ENCODE results near the gene OLA1. TPM values are rescaled to one million over a fixed set of nuclear protein-coding genes. Genes with fewer than 3 reads are reported as not detected.

The OLA1 gene
- total and polyA plus RNA-seq, 2 donors (not counting 1 experiment from before 2014, with no cell fraction given): 13.9 to 47.7 TPM

GRCh38 chr2:174026122-174026845, 222.0 kb downstream of the OLA1 start:
- Histone ChIP-seq H3K27me3 (replicated peaks in 1 of 4; ENCODE audit: control extremely low read depth in 1 of 4, control insufficient read depth in 3 of 4, insufficient read depth in 4 of 4, low read length in 3 of 4) (no peaks in the 10 kb centered on the region), H4K20me1 (ENCODE audit: control insufficient read depth, insufficient read depth, low read length, poor library complexity, severe bottlenecking) (no peaks in the 10 kb centered on the region), H3K36me3 (replicated peaks in 1 of 2; ENCODE audit: control extremely low read depth in 1 of 2, control insufficient read depth in 1 of 2, extremely low read depth in 1 of 2, insufficient read depth in 2 of 2, low read length in 1 of 2) (no peaks in the 10 kb centered on the region), H3K9ac (ENCODE audit: low read length) (no peak overlapping the region), H3K27ac (ENCODE audit: low read length in 2 of 2) (no peak overlapping the region), H3K9me3 (ENCODE audit: control extremely low read depth in 1 of 3, control insufficient read depth in 2 of 3, insufficient read depth in 1 of 3, low read length in 2 of 3) (peaks cover 0 to 7% (median 0%) of the 10 kb centered on the region in 3 donors), H3K79me2 (ENCODE audit: control insufficient read depth, insufficient read depth, low read length) (no peaks in the 10 kb centered on the region), H2AFZ (ENCODE audit: insufficient read depth, low read depth, low read length, poor library complexity, severe bottlenecking) (no peak overlapping the region), H3K4me2 (replicated peaks; ENCODE audit: low read depth, low read length, poor library complexity, severe bottlenecking) (no peak overlapping the region), H3K4me3 (ENCODE audit: control extremely low read depth in 1 of 5, extremely low read depth in 1 of 5, insufficient read depth in 1 of 5, low read depth in 2 of 5, low read length in 4 of 5) (no peak overlapping the region), H3K4me1 (ENCODE audit: control insufficient read depth in 2 of 2, insufficient read depth in 2 of 2, low read length in 2 of 2) (peaks cover under 1 to 7% of the 10 kb centered on the region in 2 donors)
- H3K27ac Mint-ChIP-seq: no peak overlapping the region
- intact Hi-C loops (cut with micrococcal nuclease): no loop called here
- no peak for ATAC-seq (ENCODE audit: low read depth)
- no peaks in the 10 kb centered on the region for H3K27me3 Mint-ChIP-seq
- DNase-seq: no peak
- CTCF ChIA-PET: no interaction called here
- WGBS (ENCODE audit: insufficient coverage): 93% methylated on average over 23 of the region's 23 CpGs
- no peak for TF ChIP-seq EZH2 (IDR thresholded peaks at IDR 0.05; ENCODE audit: borderline replicate concordance, insufficient read depth, low read depth, low read length, poor library complexity, severe bottlenecking)
- TF ChIP-seq, protein P1, sequence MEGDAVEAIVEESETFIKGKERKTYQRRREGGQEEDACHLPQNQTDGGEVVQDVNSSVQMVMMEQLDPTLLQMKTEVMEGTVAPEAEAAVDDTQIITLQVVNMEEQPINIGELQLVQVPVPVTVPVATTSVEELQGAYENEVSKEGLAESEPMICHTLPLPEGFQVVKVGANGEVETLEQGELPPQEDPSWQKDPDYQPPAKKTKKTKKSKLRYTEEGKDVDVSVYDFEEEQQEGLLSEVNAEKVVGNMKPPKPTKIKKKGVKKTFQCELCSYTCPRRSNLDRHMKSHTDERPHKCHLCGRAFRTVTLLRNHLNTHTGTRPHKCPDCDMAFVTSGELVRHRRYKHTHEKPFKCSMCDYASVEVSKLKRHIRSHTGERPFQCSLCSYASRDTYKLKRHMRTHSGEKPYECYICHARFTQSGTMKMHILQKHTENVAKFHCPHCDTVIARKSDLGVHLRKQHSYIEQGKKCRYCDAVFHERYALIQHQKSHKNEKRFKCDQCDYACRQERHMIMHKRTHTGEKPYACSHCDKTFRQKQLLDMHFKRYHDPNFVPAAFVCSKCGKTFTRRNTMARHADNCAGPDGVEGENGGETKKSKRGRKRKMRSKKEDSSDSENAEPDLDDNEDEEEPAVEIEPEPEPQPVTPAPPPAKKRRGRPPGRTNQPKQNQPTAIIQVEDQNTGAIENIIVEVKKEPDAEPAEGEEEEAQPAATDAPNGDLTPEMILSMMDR (IDR thresholded peaks at IDR 0.05): no peak
- no peak overlapping the region for H3K4me3 Mint-ChIP-seq
- peaks cover 8% of the 10 kb centered on the region for H3K4me1 Mint-ChIP-seq
- no peaks in the 10 kb centered on the region for H3K9me3 Mint-ChIP-seq (ENCODE audit: insufficient read depth)
- POLR2A ChIA-PET: no interaction called here

DNA sequence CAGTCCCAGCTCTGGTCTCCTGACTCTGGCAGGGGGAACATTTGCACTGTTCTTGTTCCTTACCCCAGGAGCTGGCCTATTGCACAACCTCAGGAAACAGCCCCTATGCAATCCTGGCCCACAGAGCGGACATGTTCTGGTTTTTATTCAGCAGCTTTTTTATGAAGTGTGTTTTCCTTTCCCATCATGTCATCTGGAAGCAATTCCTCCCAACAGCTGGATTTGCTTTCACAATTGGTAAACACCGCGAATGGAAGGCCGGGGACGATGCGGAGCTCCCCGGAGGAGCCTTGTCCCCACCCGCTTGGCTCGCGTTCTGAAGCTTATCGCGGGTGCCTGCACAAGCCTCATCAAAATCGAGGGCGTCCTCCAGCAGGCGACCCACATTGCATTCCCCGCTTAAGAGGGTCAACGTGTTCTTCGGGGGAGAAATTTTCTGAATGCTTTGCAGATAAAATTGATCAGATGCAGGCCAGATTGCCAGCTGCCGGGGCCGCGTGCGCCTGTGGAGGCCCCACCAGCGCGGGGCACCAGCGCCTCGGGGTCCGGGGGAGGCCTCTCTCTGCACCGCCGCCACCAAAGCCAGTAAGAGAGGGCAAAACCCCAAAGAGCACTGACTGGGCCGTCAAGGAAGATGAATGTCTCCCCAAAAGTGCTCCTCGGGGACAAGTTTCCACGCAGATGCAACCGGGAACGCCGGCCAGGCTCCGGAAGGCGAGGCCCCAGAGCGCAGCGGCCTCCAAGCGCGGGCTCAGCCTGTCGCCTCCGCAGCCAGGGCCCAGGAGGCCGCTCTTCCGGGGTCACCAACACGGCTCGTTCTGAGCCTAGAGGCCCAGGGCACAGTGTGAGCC, 222.8 kb downstream of the OLA1 start:
- ATAC-seq (ENCODE audit: low read depth): no peak
- 97% methylated on average over 46 of the region's 47 CpGs for WGBS (ENCODE audit: insufficient coverage)
- H4K20me1 ChIP-seq (ENCODE audit: control insufficient read depth, insufficient read depth, low read length, poor library complexity, severe bottlenecking): no peaks in the 10 kb centered on the region
- no peak overlapping the region for H3K4me2 ChIP-seq (replicated peaks; ENCODE audit: low read depth, low read length, poor library complexity, severe bottlenecking)
- H3K27ac ChIP-seq (ENCODE audit: low read length in 2 of 2): no peak overlapping the region
- no peaks in the 10 kb centered on the region for H3K27me3 Mint-ChIP-seq
- peaks cover 9% of the 10 kb centered on the region for H3K4me1 Mint-ChIP-seq
- DNase-seq: no peak
- H3K4me1 ChIP-seq (ENCODE audit: control insufficient read depth in 2 of 2, insufficient read depth in 2 of 2, low read length in 2 of 2): peaks cover 3 to 6% of the 10 kb centered on the region in 2 donors
- no peak overlapping the region for H3K4me3 ChIP-seq (ENCODE audit: control extremely low read depth in 1 of 5, extremely low read depth in 1 of 5, insufficient read depth in 1 of 5, low read depth in 2 of 5, low read length in 4 of 5)
- CTCF ChIA-PET: no interaction called here
- no peaks in the 10 kb centered on the region for H3K79me2 ChIP-seq (ENCODE audit: control insufficient read depth, insufficient read depth, low read length)
- H3K9me3 ChIP-seq (ENCODE audit: control extremely low read depth in 1 of 3, control insufficient read depth in 2 of 3, insufficient read depth in 1 of 3, low read length in 2 of 3): peaks cover 0 to 7% (median 0%) of the 10 kb centered on the region in 3 donors
- TF ChIP-seq EZH2 (IDR thresholded peaks at IDR 0.05; ENCODE audit: borderline replicate concordance, insufficient read depth, low read depth, low read length, poor library complexity, severe bottlenecking): no peak
- TF ChIP-seq, protein P1 (IDR thresholded peaks at IDR 0.05): no peak
- no peaks in the 10 kb centered on the region for H3K9me3 Mint-ChIP-seq (ENCODE audit: insufficient read depth)
- no peak overlapping the region for H3K27ac Mint-ChIP-seq
- POLR2A ChIA-PET: no interaction called here
- intact Hi-C loops (cut with micrococcal nuclease): no loop called here
- H2AFZ ChIP-seq (ENCODE audit: insufficient read depth, low read depth, low read length, poor library complexity, severe bottlenecking): no peak overlapping the region
- no peak overlapping the region for H3K4me3 Mint-ChIP-seq
- H3K36me3 ChIP-seq (replicated peaks in 1 of 2; ENCODE audit: control extremely low read depth in 1 of 2, control insufficient read depth in 1 of 2, extremely low read depth in 1 of 2, insufficient read depth in 2 of 2, low read length in 1 of 2): no peaks in the 10 kb centered on the region
- H3K9ac ChIP-seq (ENCODE audit: low read length): no peak overlapping the region
- no peaks in the 10 kb centered on the region for H3K27me3 ChIP-seq (replicated peaks in 1 of 4; ENCODE audit: control extremely low read depth in 1 of 4, control insufficient read depth in 3 of 4, insufficient read depth in 4 of 4, low read length in 3 of 4)

Data from B cell (primary cell).